ENCODE data around the gene MED23. TPM values are rescaled to one million over a fixed set of nuclear protein-coding genes. Genes with fewer than 3 reads are reported as not detected.

The MED23 gene
- total RNA-seq, 1 donor from 2014 or later, result 37.6 TPM

DNA sequence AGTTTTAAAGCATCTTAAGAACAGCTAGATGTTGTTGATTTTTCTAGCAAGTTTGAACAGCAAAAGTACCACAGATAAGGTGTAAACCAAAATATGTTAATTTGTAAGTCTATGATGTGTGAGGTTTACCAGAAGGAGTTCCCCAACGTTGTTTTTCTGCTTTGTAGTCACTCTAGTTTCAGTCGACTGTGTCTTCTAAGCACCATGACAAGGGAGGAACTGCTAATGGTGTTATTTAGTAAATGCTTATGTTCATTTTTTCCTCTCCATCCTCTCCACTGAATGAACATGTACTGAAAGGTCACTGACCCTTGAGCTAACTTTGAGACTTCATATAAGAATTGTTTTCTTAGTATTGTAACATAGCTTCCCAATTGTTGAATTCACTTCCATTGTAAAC, 12.1 kb upstream of the MED23 start:
- Mint-ChIP-seq H3K36me3 (no peaks in the 10 kb centered on the region), H3K4me3 (no peak overlapping the region), H3K9me3 (no peaks in the 10 kb centered on the region), H3K4me1 (ENCODE audit: unreplicated experiment) (peaks cover 4% of the 10 kb centered on the region), H3K27ac (no peak overlapping the region), H3K27me3 (no peaks in the 10 kb centered on the region)
- TF ChIP-seq CTCF (conservative IDR thresholded peaks at IDR 0.05), result no peak
- DNase-seq (ENCODE audit: extremely low spot score, unreplicated experiment), result no peak

DNA sequence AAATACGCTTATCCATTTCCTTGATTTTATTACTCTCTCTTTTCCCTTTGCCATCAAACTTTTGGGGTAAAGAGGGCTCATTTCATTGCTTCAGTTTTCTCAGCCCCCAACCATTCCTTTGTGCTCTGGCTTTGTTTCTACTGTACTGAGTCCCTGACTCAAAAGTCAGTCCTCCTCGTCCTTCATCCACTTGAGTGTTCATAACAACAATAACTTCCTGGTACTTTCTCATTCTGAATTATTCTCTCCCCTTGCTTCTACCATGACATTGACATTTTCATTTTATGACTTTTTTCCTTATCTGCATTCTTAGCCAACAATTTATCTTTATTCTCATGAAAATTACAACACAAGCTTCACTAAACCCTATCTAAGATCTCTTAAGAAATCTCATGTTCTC, 10.0 kb upstream of the MED23 start:
- Mint-ChIP-seq H3K9me3 (no peaks in the 10 kb centered on the region), H3K36me3 (no peaks in the 10 kb centered on the region)
- no peak for DNase-seq (ENCODE audit: extremely low spot score, unreplicated experiment)

GRCh38 chr6:131636880-131637792, 9.1 kb upstream of the MED23 start, which contains the start of gene ENPP3:
Gene ENPP3 (plus strand): TSS chr6:131637302. CDS start chr6:131637385, 83 bp downstream.
- Mint-ChIP-seq H3K27ac (no peak within 1 kb of the TSS), H3K27me3 (no peaks in the 10 kb centered on the region), H3K9me3 (no peaks in the 10 kb centered on the region), H3K4me3 (peak within 1 kb of the TSS; percentile 57), H3K4me1 (ENCODE audit: unreplicated experiment) (peaks cover 4% of the 10 kb centered on the region), H3K36me3 (no peaks in the 10 kb centered on the region)
- TF ChIP-seq CTCF (conservative IDR thresholded peaks at IDR 0.05), result no peak
- no peak for DNase-seq (ENCODE audit: extremely low spot score, unreplicated experiment)

More for the DNA sequence above, 10.0 kb upstream of the MED23 start:
- TF ChIP-seq CTCF (conservative IDR thresholded peaks at IDR 0.05), result no peak
- Mint-ChIP-seq H3K27me3 (no peaks in the 10 kb centered on the region), H3K4me1 (ENCODE audit: unreplicated experiment) (peaks cover 4% of the 10 kb centered on the region), H3K4me3 (peak overlapping the region; percentile 57), H3K27ac (no peak overlapping the region)

DNA sequence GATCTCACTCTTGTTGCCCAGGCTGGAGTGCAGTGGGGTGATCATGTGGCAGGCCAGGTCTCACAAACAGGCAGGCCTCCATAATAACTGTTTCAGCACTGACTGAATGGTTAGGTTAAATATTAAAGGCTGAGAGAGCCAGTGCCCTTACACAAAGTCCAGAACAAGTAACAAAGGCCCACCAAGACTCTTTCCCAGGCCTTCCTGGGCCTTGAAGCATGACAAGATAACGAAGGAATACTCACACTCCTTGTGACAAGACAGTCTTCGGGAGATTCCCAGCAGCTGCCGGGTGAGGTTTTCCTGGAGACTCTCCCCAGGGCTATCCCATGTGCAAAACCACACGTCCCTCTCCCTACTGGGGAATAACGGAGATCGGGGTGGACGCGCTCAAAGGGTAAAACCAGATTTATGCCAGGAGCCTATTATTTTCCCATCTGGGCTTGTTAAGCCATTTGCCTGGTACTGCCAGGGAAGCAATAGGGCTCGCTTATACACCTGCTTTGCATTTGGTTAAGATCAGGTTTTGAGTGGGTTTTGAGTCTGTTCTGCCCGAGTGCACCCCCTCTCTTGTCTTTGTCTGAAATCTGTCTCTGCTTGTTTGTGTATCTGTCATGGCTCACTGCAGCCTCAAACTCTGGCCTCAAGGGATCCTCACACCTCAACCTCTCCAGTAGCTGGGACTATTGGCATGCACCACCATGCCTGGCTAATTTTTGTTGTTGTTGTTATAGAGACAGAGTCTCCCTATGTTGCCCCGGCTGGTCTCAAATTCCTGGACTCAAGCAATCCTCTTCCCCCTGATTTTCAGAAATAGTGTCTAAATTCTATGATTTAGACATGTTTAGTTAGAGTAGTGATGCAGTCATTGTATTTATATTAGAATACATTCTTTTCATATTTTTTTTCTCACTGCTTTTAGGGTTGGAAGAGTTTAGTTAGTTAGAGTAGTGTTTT, 7.6 kb upstream of the MED23 start:
- Mint-ChIP-seq H3K9me3 (no peaks in the 10 kb centered on the region), H3K27me3 (peaks cover 4% of the 10 kb centered on the region), H3K36me3 (no peaks in the 10 kb centered on the region), H3K27ac (no peak overlapping the region), H3K4me1 (ENCODE audit: unreplicated experiment) (peaks cover 4% of the 10 kb centered on the region), H3K4me3 (no peak overlapping the region)
- TF ChIP-seq CTCF (conservative IDR thresholded peaks at IDR 0.05), result no peak
- DNase-seq (ENCODE audit: extremely low spot score, unreplicated experiment), result no peak

DNA sequence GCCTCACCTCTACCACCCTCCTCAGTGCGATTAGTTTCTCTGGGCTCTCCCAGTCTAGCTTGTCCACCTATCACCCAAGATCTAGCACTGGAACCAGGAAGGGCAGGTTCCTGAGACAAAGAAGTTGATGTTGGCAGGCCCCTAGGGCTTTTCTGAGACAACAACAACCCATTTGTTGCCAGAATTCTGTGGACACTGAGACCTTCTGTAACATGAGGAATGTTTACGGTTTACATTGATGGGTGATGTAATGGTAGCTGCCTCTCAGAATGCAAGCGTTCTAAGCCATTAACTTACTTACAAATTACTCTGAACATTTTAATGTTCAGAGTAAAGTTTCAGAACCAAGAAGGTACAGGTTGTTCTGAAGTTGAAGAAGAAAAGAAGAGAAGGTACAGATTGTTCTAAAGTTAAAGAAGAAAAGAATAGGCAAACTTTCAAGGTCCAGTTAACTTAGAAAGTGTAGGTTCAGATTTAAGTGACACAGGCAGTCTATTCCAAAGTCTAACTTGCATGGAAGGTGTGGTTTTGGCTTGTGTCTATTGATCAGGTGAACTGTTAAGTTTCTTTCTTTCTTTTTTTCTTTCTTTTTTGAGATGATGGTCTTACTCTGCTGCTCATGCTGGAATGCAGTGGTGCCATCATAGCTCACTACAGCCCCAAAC, 3.7 kb upstream of the MED23 start:
- Mint-ChIP-seq H3K9me3 (no peaks in the 10 kb centered on the region), H3K27ac (no peak overlapping the region), H3K36me3 (no peaks in the 10 kb centered on the region), H3K4me1 (ENCODE audit: unreplicated experiment) (peaks cover 14% of the 10 kb centered on the region), H3K4me3 (no peak overlapping the region), H3K27me3 (peaks cover 4% of the 10 kb centered on the region)
- TF ChIP-seq CTCF (conservative IDR thresholded peaks at IDR 0.05), result no peak
- no peak for DNase-seq (ENCODE audit: extremely low spot score, unreplicated experiment)
